Central memory CD8-positive, alpha-beta T cell (primary cell): ENCODE data around the gene PITHD1.
A peak's percentile ranks its signal among the peaks of the same experiment; 100 is the strongest.
"Not testable (repeated sequence)": the region's sequence is repeated elsewhere in the genome, so short reads cannot be mapped to it uniquely, and the experiment has no call there.

Source experiments
- ATAC-seq: fragments of 150-1000 bp; cut with Tn5 transposase; replicated peaks from 2 replicates; pipeline ENCODE4 v1.10.0; 2022; ENCODE audit warnings: mild to moderate bottlenecking, moderate FRiP score, moderate number of reproducible peaks; ENCODE audit not compliant: poor library complexity, severe bottlenecking; ENCODE audit errors: extremely low read depth
- DNase-seq, 2 donors: peaks; one replicate each; pipeline ENCODE4 v3.0.0; 2021; ENCODE audit warnings: low spot score in 2 of 2
- H3K27ac Mint-ChIP-seq: one replicate; pipeline ENCODE4 v1.8.0; 2022; ENCODE audit warnings: low read depth, mild to moderate bottlenecking, moderate library complexity, mixed read lengths
- H3K27me3 Mint-ChIP-seq: one replicate; pipeline ENCODE4 v1.8.0; 2022; ENCODE audit warnings: mixed read lengths
- H3K36me3 Mint-ChIP-seq: one replicate; pipeline ENCODE4 v1.8.0; 2022; ENCODE audit warnings: mild to moderate bottlenecking, moderate library complexity, mixed read lengths; ENCODE audit not compliant: insufficient read depth
- H3K4me1 Mint-ChIP-seq: one replicate; pipeline ENCODE4 v1.8.0; 2022; ENCODE audit warnings: mixed read lengths
- H3K4me3 Mint-ChIP-seq: one replicate; pipeline ENCODE4 v1.8.0; 2022; ENCODE audit warnings: mild to moderate bottlenecking, moderate library complexity, mixed read lengths
- H3K9me3 Mint-ChIP-seq: one replicate; pipeline ENCODE4 v1.8.0; 2022; ENCODE audit warnings: mixed read lengths

The PITHD1 gene

GRCh38 chr1:23777979-23778814 lies at the start of gene PITHD1:
PITHD1 (plus strand) TSS chr1:23778418; CDS start chr1:23778516, 98 bp downstream.
- DNase-seq (peak; percentile 60 to 70), ATAC-seq (peak; percentile 83)
- peaks cover 22% of the 10 kb centered on the region for H3K36me3 Mint-ChIP-seq
- H3K4me3 Mint-ChIP-seq, result peak within 1 kb of the TSS; percentile 88
- peaks cover 27% of the 10 kb centered on the region for H3K4me1 Mint-ChIP-seq
- H3K9me3 Mint-ChIP-seq, result no peaks in the 10 kb centered on the region
- H3K27me3 Mint-ChIP-seq, result no peaks in the 10 kb centered on the region
- H3K27ac Mint-ChIP-seq, result peak within 1 kb of the TSS; percentile 82

- DNase-seq (no peak), ATAC-seq (no peak)
- Mint-ChIP-seq H3K27me3 (no peaks in the 10 kb centered on the region), H3K4me3 (no peak overlapping the region), H3K4me1 (no peaks in the 10 kb centered on the region), H3K27ac (no peak overlapping the region), H3K9me3 (no peaks in the 10 kb centered on the region), H3K36me3 (peaks cover 2% of the 10 kb centered on the region)
Observed at GRCh38 chr1:23732363-23733224, 45.6 kb upstream of the PITHD1 start.

- not testable (repeated sequence) for H3K36me3 Mint-ChIP-seq, DNase-seq, H3K4me3 Mint-ChIP-seq, H3K27ac Mint-ChIP-seq, H3K4me1 Mint-ChIP-seq, H3K9me3 Mint-ChIP-seq, ATAC-seq, H3K27me3 Mint-ChIP-seq
Observed at GRCh38 chr1:23733281-23733680, 44.9 kb upstream of the PITHD1 start.

GRCh38 chr1:23736437-23737134 lies 41.6 kb upstream of the PITHD1 start:
- H3K27ac Mint-ChIP-seq, result no peak overlapping the region
- ATAC-seq, result no peak
- H3K27me3 Mint-ChIP-seq, result no peaks in the 10 kb centered on the region

GRCh38 chr1:23741609-23742008 lies 36.6 kb upstream of the PITHD1 start:
- DNase-seq (no peak), ATAC-seq (no peak)
- Mint-ChIP-seq H3K27me3 (no peaks in the 10 kb centered on the region), H3K4me3 (peak overlapping the region; percentile 87), H3K4me1 (peaks cover 32% of the 10 kb centered on the region), H3K9me3 (no peaks in the 10 kb centered on the region), H3K36me3 (peaks cover 19% of the 10 kb centered on the region), H3K27ac (no peak overlapping the region)

More at GRCh38 chr1:23736437-23737134, 41.6 kb upstream of the PITHD1 start:
- Mint-ChIP-seq H3K4me1 (no peaks in the 10 kb centered on the region), H3K9me3 (no peaks in the 10 kb centered on the region), H3K36me3 (peaks cover 2% of the 10 kb centered on the region), H3K4me3 (no peak overlapping the region)
- DNase-seq, result no peak

- H3K36me3 Mint-ChIP-seq, result peaks cover 24% of the 10 kb centered on the region
- ATAC-seq (peak; percentile 29), DNase-seq (no peak)
- H3K27me3 Mint-ChIP-seq, result no peaks in the 10 kb centered on the region
- peak overlapping the region; percentile 87 for H3K4me3 Mint-ChIP-seq
- H3K9me3 Mint-ChIP-seq, result no peaks in the 10 kb centered on the region
- H3K27ac Mint-ChIP-seq, result peak overlapping the region; percentile 90
- peaks cover 43% of the 10 kb centered on the region for H3K4me1 Mint-ChIP-seq
Observed at GRCh38 chr1:23742670-23743286, 35.4 kb upstream of the PITHD1 start.

GRCh38 chr1:23743287-23744152 lies 34.7 kb upstream of the PITHD1 start, which contains the start of gene ELOA:
ELOA (plus strand) TSS chr1:23743471; CDS start chr1:23743504, 33 bp downstream.
- H3K4me3 Mint-ChIP-seq, result peak within 1 kb of the TSS; percentile 87
- peaks cover 50% of the 10 kb centered on the region for H3K4me1 Mint-ChIP-seq
- H3K27ac Mint-ChIP-seq, result peak within 1 kb of the TSS; percentile 90
- H3K27me3 Mint-ChIP-seq, result no peaks in the 10 kb centered on the region
- peaks cover 24% of the 10 kb centered on the region for H3K36me3 Mint-ChIP-seq
- DNase-seq (peak; percentile 51 to 54), ATAC-seq (peak; percentile 94)
- H3K9me3 Mint-ChIP-seq, result no peaks in the 10 kb centered on the region

- ATAC-seq, result no peak
- Mint-ChIP-seq H3K4me3 (peak overlapping the region; percentile 87), H3K4me1 (peaks cover 57% of the 10 kb centered on the region), H3K27me3 (no peaks in the 10 kb centered on the region), H3K9me3 (no peaks in the 10 kb centered on the region), H3K36me3 (peaks cover 36% of the 10 kb centered on the region), H3K27ac (peak overlapping the region; percentile 87)
- no peak for DNase-seq
Observed at GRCh38 chr1:23745515-23745914, 32.7 kb upstream of the PITHD1 start.

GRCh38 chr1:23748016-23748415 lies 30.2 kb upstream of the PITHD1 start:
- Mint-ChIP-seq H3K9me3 (no peaks in the 10 kb centered on the region), H3K36me3 (peaks cover 54% of the 10 kb centered on the region), H3K27ac (no peak overlapping the region), H3K4me3 (no peak overlapping the region), H3K27me3 (no peaks in the 10 kb centered on the region), H3K4me1 (peaks cover 52% of the 10 kb centered on the region)
- no peak for DNase-seq
- no peak for ATAC-seq

- no peaks in the 10 kb centered on the region for H3K27me3 Mint-ChIP-seq
- peak in 1 of 2 donors; percentile 11 for DNase-seq
- peaks cover 69% of the 10 kb centered on the region for H3K36me3 Mint-ChIP-seq
- H3K27ac Mint-ChIP-seq, result peak overlapping the region; percentile 64
- no peaks in the 10 kb centered on the region for H3K9me3 Mint-ChIP-seq
- no peak for ATAC-seq
- H3K4me3 Mint-ChIP-seq, result no peak overlapping the region
- H3K4me1 Mint-ChIP-seq, result peaks cover 37% of the 10 kb centered on the region
Observed at GRCh38 chr1:23751050-23751814, 27.0 kb upstream of the PITHD1 start.

- H3K27me3 Mint-ChIP-seq, result no peaks in the 10 kb centered on the region
- H3K4me1 Mint-ChIP-seq, result peaks cover 35% of the 10 kb centered on the region
- H3K27ac Mint-ChIP-seq, result no peak overlapping the region
- DNase-seq (no peak), ATAC-seq (no peak)
- H3K9me3 Mint-ChIP-seq, result no peaks in the 10 kb centered on the region
- H3K36me3 Mint-ChIP-seq, result peaks cover 73% of the 10 kb centered on the region
- H3K4me3 Mint-ChIP-seq, result no peak overlapping the region
Observed at GRCh38 chr1:23751815-23752200, 26.4 kb upstream of the PITHD1 start.
